GM12865 (cell line): ENCODE measurements around the gene AQP2.

Experiments used
- DNase-seq: peaks from one replicate; pipeline ENCODE4 v3.0.0; 2010; ENCODE audit warnings: low read depth
- H3K4me3 ChIP-seq: 2 replicates; pipeline ENCODE4 v1.5.1; 2011; ENCODE audit warnings: mild to moderate bottlenecking, low read depth, low read length, control low read depth
- CTCF ChIP-seq: IDR thresholded peaks from 2 replicates; pipeline ENCODE4 v1.5.1; 2011; ENCODE audit warnings: low read length, control low read depth, low read depth, inconsistent platforms; ENCODE audit not compliant: insufficient read depth; ENCODE audit errors: missing control alignments

Gene AQP2

GRCh38 chr12:49950273-49951251 is at the start of gene AQP2:
Gene AQP2 (plus strand): TSS chr12:49950737. CDS start chr12:49950831, 94 bp downstream.
- no peak within 1 kb of the TSS for H3K4me3 ChIP-seq
- no peak for DNase-seq
- TF ChIP-seq CTCF, result no peak

GRCh38 chr12:49901026-49901425 is 49.5 kb upstream of the AQP2 start:
- no peak for TF ChIP-seq CTCF
- H3K4me3 ChIP-seq, result no peak overlapping the region
- DNase-seq, result no peak

- H3K4me3 ChIP-seq, result no peak overlapping the region
- DNase-seq, result no peak
- no peak for TF ChIP-seq CTCF
Observed at GRCh38 chr12:49901986-49902385, 48.6 kb upstream of the AQP2 start.

GRCh38 chr12:49902399-49903350 is 47.9 kb upstream of the AQP2 start:
- H3K4me3 ChIP-seq, result no peak overlapping the region
- peak; percentile 14 for TF ChIP-seq CTCF
- DNase-seq, result no peak

GRCh38 chr12:49903351-49903699 is 47.2 kb upstream of the AQP2 start:
- TF ChIP-seq CTCF, result no peak
- no peak overlapping the region for H3K4me3 ChIP-seq
- no peak for DNase-seq

- no peak for DNase-seq
- TF ChIP-seq CTCF, result no peak
- no peak within 1 kb of the TSS for H3K4me3 ChIP-seq
Observed at GRCh38 chr12:49903700-49904423, 46.7 kb upstream of the AQP2 start, which contains the start of gene FAIM2. Gene FAIM2 (minus strand): TSS chr12:49903900. CDS start chr12:49903792, 108 bp downstream.
